Measurements from ENCODE around the gene GCHFR.

Gene GCHFR

DNA sequence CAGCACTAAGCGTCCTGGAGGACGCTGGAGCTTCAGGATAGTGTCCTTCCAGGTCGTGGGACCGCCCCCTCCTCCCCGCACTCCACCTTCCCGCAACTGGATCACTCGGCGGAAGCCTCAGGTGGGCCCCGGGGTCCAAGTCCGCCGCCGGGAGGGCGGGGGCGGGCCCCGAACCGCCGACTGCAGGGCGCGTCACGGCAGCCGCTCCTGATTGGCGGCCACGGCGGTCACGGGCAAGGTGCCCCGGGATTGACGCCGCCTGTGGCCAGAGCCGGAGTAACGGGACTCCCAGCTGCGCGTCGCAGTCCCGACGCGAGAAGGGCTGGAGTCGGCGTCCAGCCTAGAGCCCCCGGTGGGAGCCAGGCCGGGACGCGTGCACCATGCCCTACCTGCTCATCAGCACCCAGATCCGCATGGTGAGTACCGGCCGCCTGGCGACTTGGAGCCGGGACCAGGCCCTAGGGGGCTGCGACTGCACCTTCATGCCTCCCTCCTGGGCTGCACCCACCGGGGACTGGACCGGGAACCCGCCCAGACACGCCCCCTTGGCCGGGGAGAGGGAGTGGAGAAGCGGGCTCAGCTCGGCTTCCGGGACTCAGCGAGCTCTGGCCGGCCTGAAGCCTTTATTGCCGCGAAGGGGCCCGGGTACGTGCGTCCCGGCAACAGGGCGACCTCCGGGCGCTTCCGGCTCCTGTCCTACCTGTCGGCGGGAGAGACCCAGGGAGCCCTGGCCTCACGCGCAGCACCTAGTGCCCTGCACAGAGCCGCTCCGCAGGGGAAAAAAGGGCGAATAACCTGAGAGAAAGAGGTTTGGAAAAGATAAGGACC is at the start of gene GCHFR:
TSS of gene GCHFR (plus strand) at position 268 of the 828 bp plus-strand sequence. CDS start at position 381, 113 bp downstream.
- DNase-seq: peak; percentile 36

DNA sequence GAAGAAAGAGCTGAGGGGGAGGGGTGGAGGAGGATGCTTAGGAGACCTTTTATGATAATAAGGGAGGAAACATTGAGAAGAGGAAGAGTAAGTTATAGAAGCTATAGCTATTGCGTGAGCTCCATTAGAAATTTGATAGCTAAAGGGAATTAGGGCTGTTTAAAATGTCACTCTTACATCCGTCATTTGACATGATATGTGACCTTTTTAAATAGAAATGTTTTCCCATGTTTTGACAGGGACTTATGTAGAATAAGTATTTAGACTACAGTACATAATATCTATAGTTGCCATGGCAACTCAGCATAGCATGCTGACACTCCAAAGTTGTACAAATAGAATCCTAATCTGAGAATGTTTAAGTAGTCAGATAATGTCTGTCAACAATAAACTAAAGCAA is 49.7 kb upstream of the GCHFR start:
- DNase-seq: no peak

DNA sequence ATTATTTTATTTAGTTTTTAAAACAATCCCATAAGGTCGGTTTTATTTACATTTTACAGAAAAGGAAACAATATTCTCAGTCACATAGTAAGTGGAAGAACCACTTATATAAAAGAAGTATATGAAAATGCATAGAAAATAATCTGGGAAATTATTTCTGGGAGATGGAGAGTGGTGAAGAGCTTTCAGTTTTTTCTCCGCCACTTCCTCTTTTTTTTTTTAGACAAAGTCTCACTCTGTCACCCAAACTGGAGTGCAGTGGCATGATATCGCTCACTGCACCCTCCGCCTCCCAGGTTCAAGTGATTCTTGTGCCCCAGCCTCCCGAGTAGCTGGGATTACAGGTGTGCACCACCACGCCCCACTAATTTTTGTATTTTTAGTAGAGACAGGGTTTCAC is 47.7 kb upstream of the GCHFR start:
- DNase-seq: no peak

DNA sequence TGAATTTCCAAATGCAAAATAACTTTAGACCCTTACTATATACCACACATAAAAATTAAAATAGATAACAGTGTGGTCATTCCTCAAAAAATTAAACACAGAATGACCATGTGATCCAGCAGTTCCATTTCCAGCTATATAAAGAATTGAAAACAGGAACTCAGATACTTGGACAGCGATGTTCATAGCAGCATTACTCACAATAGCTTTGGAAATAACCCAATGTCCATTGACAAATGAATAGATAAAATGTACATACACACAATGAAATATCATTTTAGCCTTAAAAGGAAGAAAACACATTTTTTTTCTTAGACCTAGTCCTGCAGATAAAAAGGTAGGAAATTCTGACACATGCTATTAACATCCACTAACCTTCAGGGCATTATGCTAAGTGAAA is 42.2 kb upstream of the GCHFR start:
- no peak for DNase-seq

- no peak for DNase-seq
Observed at GRCh38 chr15:40722354-40722753, 41.5 kb upstream of the GCHFR start.

- DNase-seq: no peak
Observed at GRCh38 chr15:40722934-40723333, 40.9 kb upstream of the GCHFR start.

GRCh38 chr15:40723919-40724318 is 39.9 kb upstream of the GCHFR start:
- no peak for DNase-seq

DNA sequence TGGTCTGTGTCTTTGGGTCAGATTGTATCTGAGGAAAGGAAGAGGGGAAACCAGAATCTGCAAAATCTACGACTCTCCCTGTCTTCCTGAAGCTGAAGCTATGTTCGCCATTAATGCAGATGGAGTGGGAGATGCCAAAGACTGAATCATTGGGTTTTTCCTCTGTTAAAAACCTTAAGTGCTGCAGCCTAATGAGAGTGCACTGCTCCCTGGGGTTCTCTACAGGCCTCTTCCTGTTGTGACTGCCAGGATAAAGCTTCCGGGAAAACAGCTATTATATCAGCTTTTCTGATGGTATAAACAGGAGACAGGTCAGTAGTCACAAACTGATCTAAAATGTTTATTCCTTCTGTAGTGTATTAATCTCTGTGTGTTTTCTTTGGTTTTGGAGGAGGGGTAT is 32.8 kb upstream of the GCHFR start:
- DNase-seq: no peak

GRCh38 chr15:40736575-40736974 is 27.3 kb upstream of the GCHFR start:
- DNase-seq: no peak

GRCh38 chr15:40737048-40737447 is 26.8 kb upstream of the GCHFR start:
- no peak for DNase-seq

- no peak for DNase-seq
Observed at GRCh38 chr15:40739047-40739446, 24.8 kb upstream of the GCHFR start.

DNA sequence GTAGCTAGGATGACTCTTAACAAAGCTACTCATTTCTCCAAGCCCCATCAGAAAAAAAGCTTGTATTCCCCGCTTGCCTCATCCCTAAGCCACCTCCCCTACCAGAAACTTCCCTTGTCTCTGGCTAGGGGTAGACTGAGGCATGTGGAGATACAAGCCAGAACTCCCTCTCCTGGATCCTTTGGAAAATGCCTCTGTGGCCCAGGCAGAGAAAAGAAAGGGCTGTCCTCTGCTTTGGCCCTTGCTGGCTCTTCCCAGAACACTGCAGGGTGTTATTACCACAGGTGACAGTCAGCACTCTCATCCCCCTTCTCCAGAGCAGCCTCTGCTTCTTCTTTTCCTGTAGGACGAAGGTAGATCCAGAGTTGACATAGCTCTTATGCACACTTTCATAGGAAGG is 24.0 kb upstream of the GCHFR start:
- no peak for DNase-seq

DNA sequence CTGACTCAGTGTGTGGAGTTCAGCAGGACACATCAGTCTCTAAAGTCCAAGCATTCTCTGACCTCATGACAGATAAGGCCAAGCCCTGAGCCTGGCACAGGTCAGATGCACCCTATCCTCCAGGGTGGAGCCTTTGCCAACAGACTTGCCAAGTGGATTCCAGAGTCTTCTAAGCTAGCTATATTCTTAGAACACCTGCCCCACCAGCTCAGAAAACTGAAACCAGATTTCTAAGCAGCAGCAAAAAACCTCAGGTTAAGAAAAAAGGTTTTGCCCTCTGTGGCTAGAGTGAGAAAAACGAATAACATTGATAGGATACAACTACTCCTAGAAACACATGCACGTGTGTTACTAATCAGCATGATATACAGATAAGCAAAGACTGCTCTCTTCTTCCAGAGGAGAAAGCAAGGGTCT is 20.4 kb upstream of the GCHFR start:
- no peak for DNase-seq

GRCh38 chr15:40743921-40744814 is 19.7 kb upstream of the GCHFR start:
- DNase-seq: no peak

DNA sequence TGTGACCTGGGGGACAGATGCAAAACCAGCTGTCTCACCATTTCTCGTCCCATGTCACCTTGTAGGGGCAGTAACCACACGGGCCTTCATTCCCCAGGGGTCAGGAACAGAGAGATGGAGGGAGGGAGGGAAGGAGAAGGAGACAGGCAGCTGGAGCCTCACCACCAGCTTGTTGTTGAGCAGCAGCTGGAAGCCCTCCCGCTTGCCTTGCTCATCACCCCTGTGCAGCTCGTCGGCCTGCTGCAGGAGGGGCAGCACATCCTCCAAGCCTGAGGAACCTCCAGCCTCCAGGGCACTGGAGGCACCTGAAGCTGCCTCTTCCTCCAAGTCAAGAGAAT is 19.1 kb upstream of the GCHFR start:
- DNase-seq: no peak

- no peak for DNase-seq
Observed at GRCh38 chr15:40746916-40747418, 16.9 kb upstream of the GCHFR start.

DNA sequence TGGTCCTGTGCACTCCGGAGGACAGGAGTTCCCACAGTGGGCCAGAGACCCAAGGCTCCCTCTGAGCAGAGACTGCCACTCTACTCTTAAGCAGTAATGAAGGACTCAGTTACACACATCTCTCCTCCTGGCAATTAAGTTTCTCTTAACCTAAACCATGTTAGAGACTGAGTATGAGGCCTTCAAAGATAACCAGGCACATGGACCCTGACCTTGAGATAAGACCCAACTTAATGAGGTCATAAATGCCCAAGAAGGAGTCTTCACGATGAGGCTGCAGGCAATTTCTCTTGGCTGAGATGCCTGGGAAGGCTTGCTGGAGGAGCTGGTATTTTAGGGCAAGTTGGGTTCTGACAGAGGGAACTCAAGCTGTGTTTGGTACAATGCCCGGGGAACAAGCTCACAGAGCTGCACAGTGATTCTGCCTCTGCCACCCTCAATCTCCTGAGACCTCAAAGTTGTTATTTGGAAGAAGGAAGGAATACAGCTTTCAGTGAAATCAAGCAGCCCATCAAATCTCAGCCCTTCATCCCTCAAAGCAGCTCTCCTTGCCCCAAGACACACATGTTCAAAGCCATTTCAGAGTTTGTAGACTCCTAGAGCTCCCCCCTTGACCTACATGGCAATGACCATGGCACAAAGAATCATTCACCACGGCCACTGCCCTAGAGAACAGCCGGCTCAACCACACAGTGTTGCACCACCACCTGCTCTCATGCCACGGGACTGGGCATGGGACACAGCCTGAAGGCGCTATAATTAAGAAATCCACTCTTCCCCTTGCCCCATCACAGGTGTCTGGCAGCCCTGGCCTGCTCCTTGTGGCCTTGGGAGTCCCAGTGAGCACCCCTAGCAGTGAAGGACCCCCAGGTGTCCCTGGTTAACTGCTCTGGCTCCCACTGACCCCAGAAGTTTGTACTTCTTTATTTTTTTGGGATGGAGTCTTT is 15.9 kb upstream of the GCHFR start:
- no peak for DNase-seq

GRCh38 chr15:40749151-40749630 is 14.7 kb upstream of the GCHFR start:
- no peak for DNase-seq

DNA sequence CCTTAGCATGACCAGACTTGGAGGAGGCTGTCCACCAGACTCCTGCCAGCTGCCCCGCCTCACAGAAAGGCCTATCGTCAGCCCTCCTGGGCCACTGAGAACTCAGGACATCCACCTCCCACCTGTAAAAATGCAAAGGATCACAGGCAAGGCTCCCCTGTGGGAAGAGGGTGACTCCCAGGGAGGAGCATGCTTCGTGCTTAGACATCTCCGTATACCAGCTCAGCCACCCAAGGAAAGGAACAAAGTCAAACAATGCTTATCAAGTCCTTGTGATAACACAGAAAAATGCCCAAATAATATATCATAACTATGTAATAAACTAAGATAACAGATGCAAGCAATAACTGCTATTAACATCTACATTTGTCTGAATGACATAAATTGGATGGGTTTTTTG is 13.0 kb upstream of the GCHFR start:
- DNase-seq: no peak

GRCh38 chr15:40751745-40752144 is 12.1 kb upstream of the GCHFR start:
- DNase-seq: no peak

DNA sequence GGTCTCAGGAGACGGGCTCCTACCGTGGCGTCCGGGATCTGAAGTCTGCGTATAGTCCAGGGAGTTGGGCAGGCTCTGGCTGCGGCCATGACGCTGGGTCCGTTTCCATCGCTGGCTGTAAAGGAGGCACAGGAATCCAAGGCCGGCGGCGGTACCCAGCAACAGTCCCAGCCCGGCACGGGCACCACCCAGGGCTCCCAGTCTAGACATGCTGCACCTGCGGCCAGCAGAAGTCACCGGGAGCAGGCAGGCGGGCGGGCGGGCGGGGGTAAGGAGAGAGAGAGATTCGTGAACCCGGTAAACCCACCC is 9.3 kb upstream of the GCHFR start:
- no peak for DNase-seq

DNA sequence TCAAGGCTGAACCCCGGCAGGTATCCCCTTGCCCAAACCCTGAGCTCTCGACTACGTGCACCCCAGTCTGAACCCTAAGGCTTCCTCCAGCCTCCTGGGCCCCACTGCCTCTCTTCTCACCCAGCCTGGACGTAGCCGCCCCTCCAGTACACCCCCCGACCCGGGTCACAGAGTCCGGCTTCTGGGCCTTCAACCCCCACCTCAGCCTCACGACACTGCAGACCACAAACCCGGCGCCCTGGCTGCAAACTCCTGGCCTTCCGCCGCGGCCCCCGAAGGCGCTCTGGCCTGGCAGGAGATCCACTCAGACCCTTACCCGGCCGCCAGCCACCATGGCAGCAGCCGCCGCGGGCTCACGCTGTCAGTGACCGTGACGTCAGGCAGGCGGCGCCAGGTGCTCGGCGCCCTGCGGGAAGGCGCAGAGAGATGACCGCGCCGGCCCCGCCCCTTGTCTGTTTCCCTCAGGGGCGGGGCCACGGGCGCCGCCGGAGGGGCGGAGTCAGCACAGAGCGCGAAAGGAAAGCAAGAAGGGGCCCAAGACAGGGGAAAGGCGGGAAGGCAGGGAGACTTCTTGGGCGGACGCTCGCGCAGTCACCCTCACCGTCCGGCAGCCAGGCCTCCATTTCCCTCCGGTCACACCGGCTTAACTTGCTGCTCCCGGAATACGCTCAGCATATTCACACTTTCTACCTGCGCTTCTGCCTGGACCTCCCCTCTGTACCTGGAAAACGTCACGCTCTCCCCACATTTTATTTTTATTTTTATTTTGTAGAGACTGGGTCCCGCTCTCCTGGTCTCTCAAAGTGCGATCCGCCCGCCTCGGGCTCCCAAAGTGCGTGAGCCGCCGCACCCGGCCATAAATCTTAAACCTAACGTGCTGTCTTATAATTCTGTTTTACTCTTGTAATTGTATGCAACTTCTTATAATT is 8.7 kb upstream of the GCHFR start, which contains the start of gene RMDN3:
TSS of gene RMDN3 (minus strand) at position 372 of the 929 bp plus-strand sequence. CDS start 471 bp downstream, outside the sequence.
- DNase-seq: peak; percentile 65

Measured in NCI-H2029 (cell line).